ENCODE results near the gene HAGHL. TPM values are rescaled to one million over a fixed set of nuclear protein-coding genes. Genes with fewer than 3 reads are reported as not detected.

Gene HAGHL, protein sequence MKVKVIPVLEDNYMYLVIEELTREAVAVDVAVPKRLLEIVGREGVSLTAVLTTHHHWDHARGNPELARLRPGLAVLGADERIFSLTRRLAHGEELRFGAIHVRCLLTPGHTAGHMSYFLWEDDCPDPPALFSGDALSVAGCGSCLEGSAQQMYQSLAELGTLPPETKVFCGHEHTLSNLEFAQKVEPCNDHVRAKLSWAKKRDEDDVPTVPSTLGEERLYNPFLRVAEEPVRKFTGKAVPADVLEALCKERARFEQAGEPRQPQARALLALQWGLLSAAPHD
- 1 to 10 TPM; 4.5 to 6.3 (median 6.0) TPM for total RNA-seq

DNA sequence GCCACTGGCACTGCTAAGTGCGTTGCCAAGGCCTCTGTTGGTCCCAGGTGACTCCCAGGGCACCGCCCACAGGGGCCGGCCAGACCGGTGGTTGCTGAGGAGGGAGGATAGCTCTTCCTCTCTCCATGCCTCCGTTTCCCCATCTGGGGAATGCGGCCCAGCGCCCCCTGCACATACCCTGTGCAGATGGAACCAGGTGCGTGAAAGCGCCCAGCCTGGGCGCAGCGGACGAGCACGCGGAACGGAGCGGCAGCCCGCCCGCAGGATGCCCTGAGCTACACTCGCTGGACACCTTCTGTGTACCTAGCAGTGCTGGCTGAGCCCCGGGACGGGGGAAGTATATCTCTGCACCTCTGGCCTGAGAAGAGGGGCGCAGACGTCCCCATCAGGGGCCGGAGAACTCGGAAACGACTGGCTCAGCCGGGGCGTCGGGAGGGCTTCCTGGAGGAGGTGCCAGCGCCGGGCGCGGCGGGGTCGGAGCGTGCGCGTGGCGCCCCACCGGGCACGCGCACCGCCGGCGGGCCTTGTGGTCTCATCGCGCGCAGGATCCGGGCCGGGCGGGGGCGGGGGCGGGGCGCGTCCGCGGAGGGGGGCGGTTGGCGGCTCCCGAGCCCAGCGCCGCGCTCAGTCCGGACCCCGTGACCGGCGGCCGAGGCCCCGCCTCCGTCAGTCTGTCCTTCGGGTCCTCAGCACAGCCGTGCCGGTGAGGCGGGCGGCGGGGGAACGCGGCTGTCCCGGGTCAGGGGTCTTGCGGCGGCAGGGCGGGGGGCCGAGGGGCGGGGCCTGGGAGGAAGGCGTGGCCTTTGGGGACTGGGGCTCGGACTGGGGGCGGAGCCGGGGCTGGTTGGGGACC is at the start of gene HAGHL, which contains the start of gene CCDC78:
HAGHL (plus strand) TSS at position 669 of the 853 bp plus-strand sequence. CDS start 404 bp downstream, outside the sequence.
CCDC78 (minus strand) TSS at position 6 of the 853 bp plus-strand sequence. CDS start 76 bp downstream, outside the sequence.
- intact Hi-C loops (cut with DNase I; ENCODE audit: low total_unique reads) = no loop called here
- peak in 1 of 2 donors; percentile 93 for DNase-seq (ENCODE audit: low spot score in 2 of 2)
- no peak for TF ChIP-seq POLR2A (IDR thresholded peaks at IDR 0.05)
- TF ChIP-seq, protein P1, sequence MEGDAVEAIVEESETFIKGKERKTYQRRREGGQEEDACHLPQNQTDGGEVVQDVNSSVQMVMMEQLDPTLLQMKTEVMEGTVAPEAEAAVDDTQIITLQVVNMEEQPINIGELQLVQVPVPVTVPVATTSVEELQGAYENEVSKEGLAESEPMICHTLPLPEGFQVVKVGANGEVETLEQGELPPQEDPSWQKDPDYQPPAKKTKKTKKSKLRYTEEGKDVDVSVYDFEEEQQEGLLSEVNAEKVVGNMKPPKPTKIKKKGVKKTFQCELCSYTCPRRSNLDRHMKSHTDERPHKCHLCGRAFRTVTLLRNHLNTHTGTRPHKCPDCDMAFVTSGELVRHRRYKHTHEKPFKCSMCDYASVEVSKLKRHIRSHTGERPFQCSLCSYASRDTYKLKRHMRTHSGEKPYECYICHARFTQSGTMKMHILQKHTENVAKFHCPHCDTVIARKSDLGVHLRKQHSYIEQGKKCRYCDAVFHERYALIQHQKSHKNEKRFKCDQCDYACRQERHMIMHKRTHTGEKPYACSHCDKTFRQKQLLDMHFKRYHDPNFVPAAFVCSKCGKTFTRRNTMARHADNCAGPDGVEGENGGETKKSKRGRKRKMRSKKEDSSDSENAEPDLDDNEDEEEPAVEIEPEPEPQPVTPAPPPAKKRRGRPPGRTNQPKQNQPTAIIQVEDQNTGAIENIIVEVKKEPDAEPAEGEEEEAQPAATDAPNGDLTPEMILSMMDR (IDR thresholded peaks at IDR 0.05) = no peak
- H3K4me3 ChIP-seq (ENCODE audit: low read depth, poor library complexity, severe bottlenecking) = peak within 1 kb of the TSS; percentile 18
- WGBS, 2 donors = 3 to 4% methylated on average over 15 to 42 of the region's 88 CpGs

DNA sequence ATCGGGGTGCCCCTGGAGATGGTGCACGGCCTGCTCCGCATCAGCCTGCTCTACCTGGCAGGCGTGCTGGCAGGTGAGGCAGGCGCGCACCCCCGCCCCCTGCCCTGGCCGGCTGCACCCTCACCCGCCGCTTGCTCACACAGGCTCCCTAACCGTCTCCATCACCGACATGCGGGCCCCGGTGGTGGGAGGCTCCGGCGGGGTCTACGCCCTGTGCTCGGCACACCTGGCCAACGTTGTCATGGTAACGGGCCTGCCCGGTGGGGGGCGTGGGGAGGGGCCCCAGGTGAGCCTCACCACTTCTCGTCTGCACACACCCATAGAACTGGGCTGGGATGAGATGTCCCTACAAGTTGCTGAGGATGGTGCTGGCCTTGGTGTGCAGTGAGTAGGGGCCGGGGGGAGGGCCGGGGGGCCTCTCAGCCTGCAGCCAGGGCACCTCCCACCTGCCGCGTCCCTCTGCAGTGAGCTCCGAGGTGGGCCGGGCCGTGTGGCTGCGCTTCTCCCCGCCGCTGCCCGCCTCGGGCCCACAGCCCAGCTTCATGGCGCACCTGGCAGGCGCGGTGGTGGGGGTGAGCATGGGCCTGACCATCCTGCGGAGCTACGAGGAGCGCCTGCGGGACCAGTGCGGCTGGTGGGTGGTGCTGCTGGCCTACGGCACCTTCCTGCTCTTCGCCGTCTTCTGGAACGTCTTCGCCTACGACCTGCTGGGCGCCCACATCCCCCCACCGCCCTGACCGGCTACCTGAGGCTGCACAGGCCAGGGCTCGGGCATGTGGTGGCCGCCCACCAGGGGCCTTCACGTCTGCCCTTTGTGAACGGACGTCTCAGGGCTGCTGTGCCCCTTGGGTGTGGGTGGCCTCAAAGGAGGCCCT is 49.4 kb upstream of the HAGHL start:
- H3K4me3 ChIP-seq (ENCODE audit: low read depth, poor library complexity, severe bottlenecking) = no peak overlapping the region
- intact Hi-C loops (cut with DNase I; ENCODE audit: low total_unique reads) = no loop called here
- no peak for TF ChIP-seq POLR2A (IDR thresholded peaks at IDR 0.05)
- TF ChIP-seq, protein P1 (IDR thresholded peaks at IDR 0.05) = no peak
- no peak for DNase-seq (ENCODE audit: low spot score in 2 of 2)
- 32 to 38% methylated on average over 19 to 48 of the region's 57 CpGs for WGBS, 2 donors

DNA sequence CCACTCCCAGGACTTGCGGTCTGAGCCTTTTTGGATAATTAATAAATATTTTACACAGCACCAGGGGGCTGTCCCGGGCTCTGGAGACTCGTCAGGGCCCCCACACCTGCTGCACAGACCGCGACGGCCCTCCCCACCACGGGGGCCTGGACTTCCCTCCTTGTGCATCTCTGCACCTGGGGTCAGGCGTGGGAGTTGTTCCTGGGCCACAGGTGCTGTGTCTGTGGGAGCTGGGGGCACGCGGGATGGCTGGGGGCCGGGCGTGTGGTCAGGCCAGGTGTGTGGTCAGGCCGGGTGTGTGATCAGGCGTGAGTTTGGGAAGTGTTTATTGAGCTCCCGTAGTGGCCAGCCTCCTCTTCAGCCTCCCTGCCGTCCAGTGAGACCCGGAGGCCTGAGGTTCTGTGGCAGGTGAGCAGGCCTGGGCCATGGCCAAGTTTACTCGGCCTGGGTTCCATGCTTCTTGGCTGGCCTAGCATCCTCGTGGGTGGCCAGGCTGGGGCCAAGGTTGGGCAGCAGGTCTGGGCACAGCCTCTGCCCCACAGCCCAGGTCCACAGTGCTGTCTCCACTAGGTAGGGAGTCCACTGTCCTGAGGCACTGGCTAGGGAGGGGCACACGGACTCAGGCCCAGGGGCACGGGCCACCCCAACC is 48.6 kb upstream of the HAGHL start:
- H3K4me3 ChIP-seq (ENCODE audit: low read depth, poor library complexity, severe bottlenecking) = no peak overlapping the region
- intact Hi-C loops (cut with DNase I; ENCODE audit: low total_unique reads) = no loop called here
- 62 to 73% methylated on average over 10 to 20 of the region's 21 CpGs for WGBS, 2 donors
- DNase-seq (ENCODE audit: low spot score in 2 of 2) = no peak
- no peak for TF ChIP-seq POLR2A (IDR thresholded peaks at IDR 0.05)

DNA sequence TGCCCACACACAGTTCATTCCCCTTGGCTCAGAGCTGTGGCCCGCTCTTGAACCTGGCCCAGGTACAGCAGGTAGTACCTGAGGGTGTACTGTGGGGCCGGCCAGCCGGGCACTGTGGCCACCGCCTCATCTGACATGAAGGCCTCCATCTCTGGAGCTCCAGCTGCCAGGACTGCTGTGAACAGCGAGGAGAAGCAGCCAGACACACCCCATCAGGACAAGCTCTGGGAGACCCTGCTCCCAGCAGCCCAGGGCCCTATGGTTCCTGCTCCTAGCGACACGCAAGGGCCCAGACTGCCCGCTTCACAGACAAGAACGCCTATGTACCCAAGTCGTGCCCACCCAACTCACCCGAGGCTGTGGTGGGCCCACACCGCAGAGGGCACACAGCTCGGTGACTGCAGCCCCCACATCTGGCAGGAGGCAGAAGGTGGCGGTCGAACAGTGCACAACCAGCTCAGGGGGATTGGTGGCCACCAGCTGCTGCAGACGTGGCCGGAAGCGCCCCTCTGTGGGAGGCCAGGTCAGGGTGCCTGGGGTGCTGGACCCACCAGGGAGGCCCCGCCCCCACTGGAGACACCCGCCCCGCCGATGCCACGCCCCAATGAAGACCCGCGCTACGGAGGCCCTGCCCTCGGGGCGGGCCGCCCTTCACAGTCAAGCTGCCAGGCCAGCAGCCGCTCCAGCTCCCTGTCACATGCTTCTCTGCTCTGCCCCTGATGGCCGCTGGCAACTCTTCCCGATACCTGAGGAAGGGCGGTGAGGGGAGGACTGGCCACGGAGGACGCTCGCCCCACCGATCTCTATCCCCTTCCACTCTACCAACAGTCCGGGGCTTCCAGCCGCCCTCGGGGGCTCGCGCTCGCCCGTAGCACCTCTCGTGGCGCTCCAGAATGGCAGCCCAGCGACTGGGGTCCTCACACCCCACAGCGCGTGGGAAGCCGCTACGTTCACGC is 47.8 kb upstream of the HAGHL start:
- DNase-seq (ENCODE audit: low spot score in 2 of 2) = peak; percentile 62 to 94
- WGBS, 2 donors = 7 to 30% methylated on average over 21 to 28 of the region's 52 CpGs
- intact Hi-C loops (cut with DNase I; ENCODE audit: low total_unique reads) = no loop called here
- peak overlapping the region; percentile 2 for H3K4me3 ChIP-seq (ENCODE audit: low read depth, poor library complexity, severe bottlenecking)
- TF ChIP-seq, protein P1 (IDR thresholded peaks at IDR 0.05) = no peak
- no peak for TF ChIP-seq POLR2A (IDR thresholded peaks at IDR 0.05)
